Activated CD8-positive, alpha-beta T cell treated with anti-CD3 and anti-CD28 coated beads, Interleukin-2, amount 10 ng/mL, durations not matched to agents 7 days and 5 days (primary cell): Measurements from ENCODE around the gene TPM4. TPM values are rescaled to one million over a fixed set of nuclear protein-coding genes. Genes with fewer than 3 reads are reported as not detected.

ENCODE experiments used
- ATAC-seq: fragments of 150-1000 bp; cut with Tn5 transposase; one replicate; pipeline ENCODE4 v1.10.0; 2021; ENCODE audit warnings: moderate library complexity
- CTCF ChIA-PET: fragments of 350-600 bp; sonication (Branson Sonifier 250); formaldehyde crosslinking; loops from one replicate; lab custom pipeline; 2021; ENCODE audit warnings: antibody characterized with exemption; lab: Charles Lee
- POLR2A ChIA-PET: fragments of 350-600 bp; sonication (Branson Sonifier 250); formaldehyde crosslinking; loops from one replicate; lab custom pipeline; 2021; ENCODE audit warnings: antibody characterized with exemption; lab: Charles Lee
- DNase-seq: peaks from one replicate; pipeline ENCODE4 v3.0.0-alpha.2; 2020
- H3K27ac Mint-ChIP-seq: one replicate; pipeline ENCODE4 v1.8.0; 2021; ENCODE audit warnings: mild to moderate bottlenecking, mixed read lengths
- H3K27me3 Mint-ChIP-seq: one replicate; pipeline ENCODE4 v1.8.0; 2021; ENCODE audit warnings: low read depth, mixed read lengths
- H3K36me3 Mint-ChIP-seq: one replicate; pipeline ENCODE4 v1.8.0; 2021; ENCODE audit warnings: low read depth, mixed read lengths
- H3K4me1 Mint-ChIP-seq: one replicate; pipeline ENCODE4 v1.8.0; 2021; ENCODE audit warnings: low read depth, mixed read lengths
- H3K4me3 Mint-ChIP-seq: one replicate; pipeline ENCODE4 v1.8.0; 2021; ENCODE audit warnings: mild to moderate bottlenecking, mixed read lengths
- H3K9me3 Mint-ChIP-seq: one replicate; pipeline ENCODE4 v1.8.0; 2022; ENCODE audit warnings: mixed read lengths; ENCODE audit not compliant: insufficient read depth
- total RNA-seq, 2 experiments: library from RNA; stranded (reverse); gene quantifications; one replicate each; pipeline ENCODE4 v1.2.3, GENCODE V29; 2021

TPM4 gene
- total RNA-seq, 2 experiments from 2014 or later = 424 to 436 TPM

- ChIA-PET CTCF (interaction anchor here (0.6 to 1.6 kb wide), 2 partner anchors 23 to 57 kb away, joined by 3 to 4 read pairs; no protein-coding TSS in a partner anchor), POLR2A (no interaction called here)
- DNase-seq (no peak), ATAC-seq (no peak)
- Mint-ChIP-seq H3K36me3 (peaks cover 85% of the 10 kb centered on the region), H3K9me3 (no peaks in the 10 kb centered on the region), H3K27me3 (no peaks in the 10 kb centered on the region), H3K27ac (peak overlapping the region; percentile 34), H3K4me1 (peaks cover 67% of the 10 kb centered on the region), H3K4me3 (no peak overlapping the region)
Measured at GRCh38 chr19:16087940-16088339, 11.6 kb downstream of the TPM4 start.

DNA sequence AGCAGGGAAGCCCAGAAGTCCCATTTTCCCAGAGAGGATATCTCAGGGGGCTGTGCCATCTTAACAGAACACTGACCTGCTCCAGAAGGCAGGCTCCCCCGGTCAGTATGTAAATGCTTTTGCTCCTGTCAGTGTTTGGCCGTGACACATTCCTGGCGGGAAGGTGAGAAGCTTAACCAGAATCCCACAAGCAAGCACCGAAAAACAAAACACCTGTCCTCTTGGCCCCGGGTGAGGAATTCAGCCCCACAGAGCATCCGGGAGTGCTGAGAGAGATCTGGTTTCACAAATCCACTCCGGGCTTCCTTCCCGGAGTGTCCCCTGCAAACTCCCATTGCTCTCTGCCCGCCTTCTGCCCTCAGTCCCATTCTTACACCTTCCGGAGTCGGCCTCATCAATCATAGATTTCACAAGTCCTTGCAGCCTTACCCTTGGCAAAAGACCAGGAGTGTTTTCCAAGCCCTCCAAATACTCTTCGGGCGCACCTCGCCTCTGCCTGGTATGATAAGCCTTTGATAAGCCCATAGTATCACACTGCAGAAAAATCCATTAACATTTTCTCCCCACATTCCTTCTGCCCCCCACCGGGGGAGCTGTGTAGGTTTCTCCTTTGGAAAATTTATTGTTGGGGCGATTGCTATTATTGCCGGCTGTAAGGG lies 12.2 kb downstream of the TPM4 start:
- ChIA-PET POLR2A (interaction anchor here (0.7 to 1.2 kb wide), 2 partner anchors 9 to 56 kb away, joined by 3 read pairs; no protein-coding TSS in a partner anchor), CTCF (interaction anchor here (0.7 to 1.6 kb wide), 4 partner anchors 11 to 97 kb away, joined by 3 to 4 read pairs (median 3); no protein-coding TSS in a partner anchor)
- Mint-ChIP-seq H3K4me1 (peaks cover 66% of the 10 kb centered on the region), H3K27ac (peak overlapping the region; percentile 37), H3K36me3 (peaks cover 85% of the 10 kb centered on the region), H3K4me3 (no peak overlapping the region), H3K27me3 (no peaks in the 10 kb centered on the region), H3K9me3 (no peaks in the 10 kb centered on the region)
- ATAC-seq (no peak), DNase-seq (no peak)

DNA sequence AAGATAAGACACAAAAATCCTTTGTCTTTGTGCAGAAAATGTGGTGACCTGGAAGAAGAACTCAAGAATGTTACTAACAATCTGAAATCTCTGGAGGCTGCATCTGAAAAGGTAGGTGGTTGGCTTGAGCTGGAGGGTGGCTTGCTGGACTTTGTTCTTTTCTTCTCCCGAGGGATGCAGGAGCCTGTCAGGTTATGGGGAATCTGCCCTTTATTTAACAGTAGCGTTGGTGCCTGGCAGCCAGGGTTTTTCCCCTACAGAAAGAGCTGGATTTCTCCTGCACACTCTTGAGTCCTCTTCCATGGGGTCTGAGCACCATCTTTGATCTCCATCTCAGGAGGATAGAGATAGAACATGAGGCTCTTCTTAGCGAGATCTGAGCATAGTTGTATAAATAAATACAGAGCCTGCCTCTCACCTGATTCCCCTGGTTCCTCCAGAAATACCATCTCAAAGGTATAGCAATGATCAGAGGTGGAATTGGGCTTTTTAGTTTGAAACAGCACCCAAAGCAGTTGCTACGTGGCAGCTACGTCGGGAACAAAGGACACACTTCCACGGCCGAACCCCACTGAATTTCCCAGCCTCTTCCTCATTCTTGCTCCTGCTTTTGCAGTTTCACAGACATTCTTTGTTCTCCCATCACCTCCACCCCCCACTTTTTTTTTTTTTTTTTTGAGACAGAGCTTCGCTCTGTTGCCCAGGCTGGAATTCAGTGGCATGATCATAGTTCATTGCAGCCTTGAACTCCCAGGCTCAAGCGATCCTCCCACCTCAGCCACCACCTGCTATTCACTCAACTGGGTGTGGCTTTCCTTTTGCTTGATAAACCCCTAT lies 12.9 kb downstream of the TPM4 start:
- H3K4me1 Mint-ChIP-seq = peaks cover 66% of the 10 kb centered on the region
- no peaks in the 10 kb centered on the region for H3K9me3 Mint-ChIP-seq
- H3K36me3 Mint-ChIP-seq = peaks cover 82% of the 10 kb centered on the region
- POLR2A ChIA-PET = interaction anchor here (0.7 to 1.2 kb wide), 2 partner anchors 8 to 55 kb away, joined by 3 read pairs; no protein-coding TSS in a partner anchor
- H3K27ac Mint-ChIP-seq = peak overlapping the region; percentile 55
- no peak for DNase-seq
- ATAC-seq = no peak
- CTCF ChIA-PET = interaction anchor here (0.6 to 1.6 kb wide), 6 partner anchors 11 to 97 kb away, joined by 3 to 4 read pairs (median 3); no protein-coding TSS in a partner anchor
- H3K27me3 Mint-ChIP-seq = no peaks in the 10 kb centered on the region
- no peak overlapping the region for H3K4me3 Mint-ChIP-seq

- no peaks in the 10 kb centered on the region for H3K27me3 Mint-ChIP-seq
- POLR2A ChIA-PET = interaction anchor here (0.6 to 1.5 kb wide), 7 partner anchors 9 to 256 kb away, joined by 3 to 9 read pairs (median 3); partner anchors contain the start of gene HSH2D
Measured at GRCh38 chr19:16091546-16092475, 15.5 kb downstream of the TPM4 start.

GRCh38 chr19:16094360-16095070 lies 18.2 kb downstream of the TPM4 start:
- Mint-ChIP-seq H3K9me3 (no peaks in the 10 kb centered on the region), H3K4me3 (no peak overlapping the region), H3K36me3 (peaks cover 83% of the 10 kb centered on the region), H3K4me1 (peaks cover 49% of the 10 kb centered on the region), H3K27me3 (no peaks in the 10 kb centered on the region), H3K27ac (peak overlapping the region; percentile 67)
- no peak for DNase-seq
- POLR2A ChIA-PET = interaction anchor here (1.0 to 4.7 kb wide), 6 partner anchors 9 to 49 kb away, joined by 3 to 28 read pairs (median 8); partner anchors contain the start of genes RAB8A and TPM4
- CTCF ChIA-PET = interaction anchor here (1.1 to 3.4 kb wide), 12 partner anchors 9 to 292 kb away, joined by 3 to 31 read pairs (median 8); no protein-coding TSS in a partner anchor
- no peak for ATAC-seq

More at GRCh38 chr19:16091546-16092475, 15.5 kb downstream of the TPM4 start:
- Mint-ChIP-seq H3K27ac (no peak overlapping the region), H3K9me3 (no peaks in the 10 kb centered on the region), H3K4me1 (peaks cover 59% of the 10 kb centered on the region), H3K36me3 (peaks cover 81% of the 10 kb centered on the region), H3K4me3 (no peak overlapping the region)
- no peak for ATAC-seq
- CTCF ChIA-PET = interaction anchor here (1.3 to 1.5 kb wide), 2 partner anchors 50 to 52 kb away, joined by 3 to 4 read pairs; partner anchors contain the start of gene HSH2D
- no peak for DNase-seq

GRCh38 chr19:16095071-16095571 lies 18.8 kb downstream of the TPM4 start:
- DNase-seq (no peak), ATAC-seq (peak; percentile 65)
- ChIA-PET POLR2A (interaction anchor here (0.6 to 4.7 kb wide), 7 partner anchors 9 to 109 kb away, joined by 3 to 28 read pairs (median 5); partner anchors contain the start of genes RAB8A and TPM4), CTCF (interaction anchor here (0.6 to 3.4 kb wide), 15 partner anchors 10 to 969 kb away, joined by 3 to 31 read pairs (median 5); a partner anchor contains a TSS)
- peaks cover 49% of the 10 kb centered on the region for H3K4me1 Mint-ChIP-seq
- H3K9me3 Mint-ChIP-seq = no peaks in the 10 kb centered on the region
- H3K36me3 Mint-ChIP-seq = peaks cover 83% of the 10 kb centered on the region
- H3K27me3 Mint-ChIP-seq = no peaks in the 10 kb centered on the region
- no peak overlapping the region for H3K4me3 Mint-ChIP-seq
- peak overlapping the region; percentile 67 for H3K27ac Mint-ChIP-seq

GRCh38 chr19:16096280-16096855 lies 20.1 kb downstream of the TPM4 start:
- DNase-seq = no peak
- H3K4me1 Mint-ChIP-seq = peaks cover 49% of the 10 kb centered on the region
- CTCF ChIA-PET = interaction anchor here (1.1 to 3.4 kb wide), 6 partner anchors 11 to 85 kb away, joined by 3 to 31 read pairs (median 6); no protein-coding TSS in a partner anchor
- no peaks in the 10 kb centered on the region for H3K9me3 Mint-ChIP-seq
- POLR2A ChIA-PET = interaction anchor here (1.3 to 4.7 kb wide), 4 partner anchors 11 to 20 kb away, joined by 5 to 28 read pairs (median 8); partner anchors contain the start of genes RAB8A and TPM4
- H3K4me3 Mint-ChIP-seq = no peak overlapping the region
- no peaks in the 10 kb centered on the region for H3K27me3 Mint-ChIP-seq
- ATAC-seq = no peak
- peaks cover 84% of the 10 kb centered on the region for H3K36me3 Mint-ChIP-seq
- H3K27ac Mint-ChIP-seq = peak overlapping the region; percentile 72

GRCh38 chr19:16098416-16098768 lies 22.1 kb downstream of the TPM4 start:
- H3K4me3 Mint-ChIP-seq = no peak overlapping the region
- H3K9me3 Mint-ChIP-seq = no peaks in the 10 kb centered on the region
- POLR2A ChIA-PET = interaction anchor here (1.2 to 4.7 kb wide), 3 partner anchors 10 to 20 kb away, joined by 3 to 28 read pairs (median 6); no protein-coding TSS in a partner anchor
- H3K27me3 Mint-ChIP-seq = no peaks in the 10 kb centered on the region
- ATAC-seq (no peak), DNase-seq (no peak)
- peaks cover 38% of the 10 kb centered on the region for H3K4me1 Mint-ChIP-seq
- no peak overlapping the region for H3K27ac Mint-ChIP-seq
- CTCF ChIA-PET = interaction anchor here (1.3 to 1.6 kb wide), 2 partner anchors 35 to 58 kb away, joined by 3 read pairs; no protein-coding TSS in a partner anchor
- H3K36me3 Mint-ChIP-seq = peaks cover 83% of the 10 kb centered on the region

GRCh38 chr19:16098821-16099220 lies 22.5 kb downstream of the TPM4 start:
- Mint-ChIP-seq H3K27ac (no peak overlapping the region), H3K36me3 (peaks cover 82% of the 10 kb centered on the region), H3K27me3 (no peaks in the 10 kb centered on the region), H3K9me3 (no peaks in the 10 kb centered on the region), H3K4me3 (no peak overlapping the region), H3K4me1 (peaks cover 34% of the 10 kb centered on the region)
- CTCF ChIA-PET = interaction anchor here (1.2 to 2.0 kb wide), 4 partner anchors 13 to 469 kb away, joined by 3 to 9 read pairs (median 3); no protein-coding TSS in a partner anchor
- DNase-seq (no peak), ATAC-seq (no peak)
- POLR2A ChIA-PET = interaction anchor here (0.6 to 4.7 kb wide), 4 partner anchors 10 to 284 kb away, joined by 3 to 28 read pairs (median 4); no protein-coding TSS in a partner anchor
